NB4 (cell line): ENCODE data around the gene KRTAP6-3.

Source experiments
- MYC ChIP-seq: IDR thresholded peaks from 2 replicates; pipeline ENCODE4 v1.6.1; 2011; ENCODE audit warnings: low read depth, low read length
- POLR2A ChIP-seq: IDR thresholded peaks from 2 replicates; pipeline ENCODE4 v1.6.1; 2011; ENCODE audit warnings: mild to moderate bottlenecking; ENCODE audit not compliant: insufficient read length; ENCODE audit errors: extremely low read depth
- TF ChIP-seq, protein P1 (sequence below): IDR thresholded peaks from one replicate; pipeline ENCODE4 v1.5.1; 2012; ENCODE audit warnings: low read depth, low read length

DNA sequence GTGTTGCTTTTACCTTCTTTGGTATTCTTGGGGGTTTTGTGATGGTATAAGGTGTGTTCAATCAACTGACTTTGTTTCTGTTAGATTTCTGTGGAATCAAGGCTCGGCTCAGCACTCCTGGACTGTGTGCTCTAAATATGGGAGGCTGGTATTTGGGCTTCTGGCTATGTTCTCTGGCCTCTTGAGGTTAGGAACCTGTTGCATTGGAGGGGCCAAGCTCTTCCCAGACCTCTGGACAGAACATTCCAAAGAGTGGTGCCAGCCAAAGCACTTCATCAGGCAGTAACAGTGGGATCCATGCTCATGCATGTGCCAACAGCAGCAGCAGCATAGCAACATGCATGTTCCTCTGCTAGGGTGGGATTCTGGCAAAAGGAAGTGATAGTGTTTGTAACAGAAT is 39.5 kb upstream of the KRTAP6-3 start:
- TF ChIP-seq, protein P1, sequence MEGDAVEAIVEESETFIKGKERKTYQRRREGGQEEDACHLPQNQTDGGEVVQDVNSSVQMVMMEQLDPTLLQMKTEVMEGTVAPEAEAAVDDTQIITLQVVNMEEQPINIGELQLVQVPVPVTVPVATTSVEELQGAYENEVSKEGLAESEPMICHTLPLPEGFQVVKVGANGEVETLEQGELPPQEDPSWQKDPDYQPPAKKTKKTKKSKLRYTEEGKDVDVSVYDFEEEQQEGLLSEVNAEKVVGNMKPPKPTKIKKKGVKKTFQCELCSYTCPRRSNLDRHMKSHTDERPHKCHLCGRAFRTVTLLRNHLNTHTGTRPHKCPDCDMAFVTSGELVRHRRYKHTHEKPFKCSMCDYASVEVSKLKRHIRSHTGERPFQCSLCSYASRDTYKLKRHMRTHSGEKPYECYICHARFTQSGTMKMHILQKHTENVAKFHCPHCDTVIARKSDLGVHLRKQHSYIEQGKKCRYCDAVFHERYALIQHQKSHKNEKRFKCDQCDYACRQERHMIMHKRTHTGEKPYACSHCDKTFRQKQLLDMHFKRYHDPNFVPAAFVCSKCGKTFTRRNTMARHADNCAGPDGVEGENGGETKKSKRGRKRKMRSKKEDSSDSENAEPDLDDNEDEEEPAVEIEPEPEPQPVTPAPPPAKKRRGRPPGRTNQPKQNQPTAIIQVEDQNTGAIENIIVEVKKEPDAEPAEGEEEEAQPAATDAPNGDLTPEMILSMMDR = no peak
- no peak for TF ChIP-seq POLR2A
- TF ChIP-seq MYC = no peak
